Kidney glomerular epithelial cell (primary cell): ENCODE measurements around the gene MIA3.
A peak's percentile ranks its signal among the peaks of the same experiment; 100 is the strongest.

ENCODE experiments used
- DNase-seq: peaks from one replicate; lab custom pipeline; 2025; lab: John Stamatoyannopoulos, UW

Gene MIA3

DNA sequence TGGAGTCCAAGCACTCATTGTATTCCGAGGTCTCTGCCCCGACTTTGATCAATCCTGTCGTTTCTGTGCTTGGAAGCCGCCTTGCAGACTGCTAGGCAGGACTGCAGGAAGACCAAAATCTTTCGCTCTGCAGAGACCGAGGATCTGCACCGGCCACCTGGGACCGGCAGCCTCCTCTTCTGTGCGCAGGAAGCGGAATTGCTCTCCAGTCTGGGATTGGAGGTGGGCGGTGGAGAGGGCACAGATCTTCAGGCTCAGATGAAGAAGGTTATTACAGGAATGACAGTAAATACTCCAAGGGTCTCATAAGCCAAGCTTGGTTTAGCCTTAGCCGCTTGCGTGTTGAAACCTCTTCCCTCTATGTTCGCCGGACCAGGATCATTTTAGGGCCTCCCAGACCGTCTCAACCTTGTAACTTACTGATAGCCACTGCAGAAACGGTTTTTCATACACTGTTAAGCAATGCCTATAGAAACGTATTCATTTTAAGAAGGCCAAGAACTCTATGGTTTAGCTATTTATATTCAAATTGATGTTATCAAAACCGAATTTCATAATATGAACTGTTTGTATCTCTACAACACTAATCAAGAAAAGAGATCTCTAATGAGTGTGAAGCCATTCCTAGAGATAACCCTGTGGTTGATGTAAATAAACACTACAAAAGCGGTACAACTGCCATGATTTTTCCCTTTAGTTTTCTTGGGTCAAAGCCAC, 1.1 kb downstream of the MIA3 start:
- peak; percentile 29 for DNase-seq

DNA sequence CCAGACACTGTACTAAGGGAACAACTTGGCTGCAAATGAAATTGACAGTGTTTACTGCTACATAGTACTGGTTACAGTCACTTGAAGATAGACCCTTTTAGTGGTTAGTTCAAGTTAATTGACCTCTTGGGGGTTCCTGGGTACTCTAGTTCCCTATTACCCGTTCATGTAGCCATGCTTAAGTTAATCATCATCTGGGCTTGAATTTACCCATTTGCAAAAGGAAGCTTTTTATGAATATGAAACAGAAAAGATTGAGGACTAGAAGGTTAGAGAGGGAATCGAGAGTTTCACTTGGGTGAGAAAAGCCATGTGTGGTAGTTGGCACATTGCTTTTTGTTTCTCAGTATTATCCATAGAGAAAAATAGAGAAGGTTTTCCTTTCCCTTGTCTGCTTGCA, 2.7 kb downstream of the MIA3 start:
- DNase-seq, result no peak

DNA sequence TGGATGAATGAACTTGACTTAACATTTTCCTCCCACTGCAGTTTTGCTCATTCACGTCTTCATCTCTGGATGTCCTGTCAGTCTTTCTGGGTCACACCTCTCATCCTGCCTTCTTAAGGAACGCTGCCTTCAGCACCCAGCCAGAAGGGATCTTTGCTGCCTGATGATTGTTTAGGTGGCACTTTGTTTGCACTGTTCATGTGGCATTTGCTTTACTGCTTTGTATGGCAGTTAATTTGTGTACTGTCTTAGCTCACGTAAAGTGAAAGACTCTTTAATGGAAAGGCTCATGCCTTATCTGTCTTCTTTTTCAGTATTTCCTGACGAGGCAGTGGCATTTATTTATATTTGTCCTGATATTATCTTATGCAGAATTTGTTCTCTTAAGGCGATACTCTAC, 4.9 kb downstream of the MIA3 start:
- no peak for DNase-seq

DNA sequence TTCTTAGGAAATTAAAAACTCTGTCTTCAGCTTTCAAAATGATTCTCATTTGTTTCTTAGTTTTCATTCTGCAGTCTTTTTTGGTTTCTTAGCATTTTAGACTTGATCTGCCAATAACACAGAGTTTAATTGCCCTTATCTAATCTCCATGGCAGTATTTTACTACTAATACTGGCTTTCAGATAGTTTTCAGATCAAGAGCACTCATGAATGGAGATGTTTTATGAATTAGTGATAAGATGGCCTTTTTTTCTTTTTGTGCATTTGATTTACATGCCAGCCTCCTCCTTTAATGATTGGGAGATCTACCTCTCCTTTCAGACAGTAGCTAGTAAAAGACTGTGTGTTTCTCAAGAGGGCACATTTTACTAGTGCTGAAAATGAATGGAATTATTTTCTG, 5.6 kb downstream of the MIA3 start:
- no peak for DNase-seq

DNA sequence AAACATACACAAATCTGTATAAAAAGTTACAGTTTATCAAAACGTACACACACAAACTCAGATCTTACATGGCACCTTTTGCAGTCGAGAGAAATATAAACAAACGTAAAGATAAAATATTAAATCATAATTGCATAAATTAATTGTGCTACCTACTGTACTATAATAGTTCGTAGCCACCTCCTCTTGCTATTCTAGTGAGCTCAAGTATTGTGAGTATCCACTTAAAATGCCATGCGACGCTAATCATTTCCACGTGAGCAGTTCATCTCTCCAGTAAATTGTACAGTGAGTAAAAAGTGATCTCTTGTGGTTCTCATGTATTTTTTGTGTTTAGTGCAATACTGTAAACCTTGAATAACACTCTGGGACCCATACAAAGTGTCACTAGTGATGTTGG, 6.3 kb downstream of the MIA3 start:
- DNase-seq, result no peak

DNA sequence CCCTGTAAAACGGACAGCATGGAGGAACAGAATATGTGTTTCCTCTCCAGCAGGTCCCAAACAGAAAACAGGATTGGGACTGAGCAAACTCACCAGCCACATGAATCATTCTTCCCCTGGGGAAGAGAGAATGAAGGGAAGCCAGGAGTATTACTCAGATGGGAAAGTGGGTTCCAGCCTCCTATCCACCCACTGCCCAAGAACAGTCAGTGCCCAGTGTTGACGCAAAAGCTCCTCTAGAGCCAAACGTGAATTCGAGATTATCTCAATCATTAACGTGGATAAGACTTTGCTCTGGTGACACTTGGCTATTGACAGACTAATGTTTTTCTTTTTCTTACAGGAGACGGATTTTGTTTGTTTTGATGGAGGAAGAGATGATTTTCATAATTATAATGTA, 9.3 kb downstream of the MIA3 start:
- DNase-seq, result no peak

DNA sequence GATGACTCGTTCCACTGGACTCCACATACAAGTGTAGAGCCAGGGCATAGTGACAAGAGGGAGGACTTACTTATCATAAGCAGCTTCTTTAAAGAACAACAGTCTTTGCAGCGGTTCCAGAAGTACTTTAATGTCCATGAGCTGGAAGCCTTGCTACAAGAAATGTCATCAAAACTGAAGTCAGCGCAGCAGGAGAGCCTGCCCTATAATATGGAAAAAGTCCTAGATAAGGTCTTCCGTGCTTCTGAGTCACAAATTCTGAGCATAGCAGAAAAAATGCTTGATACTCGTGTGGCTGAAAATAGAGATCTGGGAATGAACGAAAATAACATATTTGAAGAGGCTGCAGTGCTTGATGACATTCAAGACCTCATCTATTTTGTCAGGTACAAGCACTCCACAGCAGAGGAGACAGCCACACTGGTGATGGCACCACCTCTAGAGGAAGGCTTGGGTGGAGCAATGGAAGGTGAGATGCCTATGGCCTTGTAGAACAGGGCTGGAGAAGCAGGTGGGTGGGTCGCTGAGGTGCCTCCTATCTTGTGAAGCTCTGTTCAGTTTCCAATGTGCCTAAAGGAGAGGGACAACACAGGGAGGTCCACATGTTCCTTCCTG, 12.1 kb downstream of the MIA3 start:
- no peak for DNase-seq

DNA sequence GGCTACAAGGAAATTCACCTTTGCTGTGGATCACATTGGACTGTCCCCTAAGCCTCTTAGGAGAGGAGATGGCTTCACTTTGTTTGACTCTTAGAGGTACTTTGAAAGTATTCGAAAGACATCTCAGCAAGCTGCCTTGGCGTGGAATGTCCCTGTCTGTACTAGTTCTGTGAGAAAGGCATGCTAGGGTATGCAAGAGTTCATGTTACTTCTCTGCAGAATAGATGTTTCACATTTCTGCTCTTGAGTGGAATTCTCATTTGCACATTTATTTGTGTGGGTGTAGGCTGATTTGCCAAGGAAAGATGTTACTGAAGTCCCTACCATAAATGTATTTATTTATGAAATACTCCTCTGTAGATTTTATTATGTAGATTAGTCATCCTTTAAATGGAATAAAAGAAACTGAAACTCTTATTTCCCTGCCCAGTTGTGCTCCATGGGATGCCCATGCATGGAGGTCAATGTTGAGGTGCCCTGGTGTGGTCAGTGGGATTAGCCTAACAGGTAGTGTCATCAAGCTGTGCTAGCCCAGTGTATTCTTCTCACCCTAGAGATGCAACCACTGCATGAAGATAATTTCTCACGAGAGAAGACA, 13.8 kb downstream of the MIA3 start:
- DNase-seq, result no peak

DNA sequence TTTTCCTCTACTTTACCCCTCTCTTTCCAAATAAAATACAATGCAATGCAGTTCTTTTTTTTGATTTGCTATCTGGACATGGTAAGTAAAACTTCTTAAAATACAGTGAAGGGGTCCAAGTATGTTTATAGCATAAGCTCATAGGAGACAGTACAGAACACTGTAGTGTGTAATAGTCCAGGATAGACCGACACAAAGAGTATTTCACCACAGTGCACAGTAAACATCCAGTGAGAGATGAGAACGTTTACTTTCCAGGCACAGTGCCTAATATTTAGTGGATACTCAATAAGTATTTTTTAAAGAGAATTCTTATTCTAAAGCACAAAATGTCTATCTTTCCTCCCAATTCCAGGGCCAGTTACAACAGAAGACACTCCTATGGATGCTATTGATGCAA, 14.9 kb downstream of the MIA3 start:
- no peak for DNase-seq

DNA sequence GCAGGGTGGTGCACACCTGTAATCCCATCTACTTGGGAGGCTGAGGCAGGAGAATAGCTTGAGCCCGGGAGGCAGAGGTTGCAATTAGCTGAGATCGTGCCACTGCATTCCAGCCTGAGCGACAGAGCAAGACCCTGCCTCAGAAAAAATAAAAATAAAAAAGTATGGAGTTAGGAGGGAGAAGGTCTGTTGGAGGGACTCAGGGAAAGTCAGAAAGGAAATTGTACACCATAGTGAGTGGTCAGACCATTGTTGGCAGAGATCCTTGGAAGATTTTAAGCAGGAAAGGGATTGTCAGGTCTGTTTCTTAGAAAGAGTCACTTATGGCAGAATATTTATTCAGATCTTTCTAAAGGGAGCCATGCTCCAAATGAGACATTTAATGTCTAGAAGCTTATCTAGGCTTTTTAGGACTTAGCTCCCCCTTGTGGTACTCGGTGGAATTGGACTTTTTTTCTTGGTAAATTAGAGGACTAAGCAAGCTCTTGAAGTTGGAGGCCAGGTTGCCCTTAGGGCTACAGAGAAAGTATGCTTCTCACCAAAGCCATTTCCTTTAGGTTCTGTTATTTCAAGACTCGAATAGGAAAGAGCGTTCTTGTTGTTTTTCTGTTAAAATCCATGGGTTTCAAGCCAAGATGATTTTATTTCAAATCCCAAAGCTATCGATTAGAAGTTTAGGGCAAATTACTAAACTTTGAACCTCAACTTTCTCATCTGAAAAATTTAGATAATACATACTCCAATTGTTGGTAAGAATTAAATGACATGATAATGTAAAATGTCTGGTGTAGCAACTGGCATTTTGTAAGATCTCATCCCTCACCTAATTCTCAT, 16.5 kb downstream of the MIA3 start:
- peak; percentile 72 for DNase-seq

DNA sequence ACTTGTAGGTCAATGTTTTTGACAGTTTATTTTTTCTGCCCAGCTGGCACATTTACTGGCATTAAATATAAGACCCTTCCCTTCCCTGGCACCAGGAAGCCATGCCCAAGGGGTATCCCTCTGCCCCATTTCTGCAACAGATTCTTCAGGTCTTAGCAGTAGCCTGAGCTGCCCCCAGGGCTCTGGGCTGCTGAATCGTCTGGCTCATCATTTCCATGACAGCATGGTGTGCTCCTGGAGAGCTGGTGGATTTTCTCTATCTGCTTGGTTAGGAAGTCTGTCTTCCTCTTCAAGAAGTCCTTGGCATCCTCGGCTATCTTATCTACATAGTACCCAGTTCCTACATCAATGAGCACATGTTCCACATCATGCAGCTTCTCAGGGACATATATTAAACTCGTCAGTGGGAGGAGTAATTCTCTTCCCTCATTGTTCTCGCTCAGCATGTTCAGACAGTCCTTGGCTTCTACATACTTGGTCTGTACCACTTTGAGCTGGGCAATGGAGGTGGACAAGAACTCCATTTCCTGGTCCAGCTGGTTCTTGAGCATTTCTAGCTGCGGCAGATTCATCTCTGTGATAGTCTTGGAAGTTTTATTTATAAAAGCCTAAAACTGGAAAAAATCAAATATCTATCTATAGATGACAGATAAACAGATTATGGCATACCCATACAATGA, 23.5 kb downstream of the MIA3 start:
- DNase-seq, result no peak

DNA sequence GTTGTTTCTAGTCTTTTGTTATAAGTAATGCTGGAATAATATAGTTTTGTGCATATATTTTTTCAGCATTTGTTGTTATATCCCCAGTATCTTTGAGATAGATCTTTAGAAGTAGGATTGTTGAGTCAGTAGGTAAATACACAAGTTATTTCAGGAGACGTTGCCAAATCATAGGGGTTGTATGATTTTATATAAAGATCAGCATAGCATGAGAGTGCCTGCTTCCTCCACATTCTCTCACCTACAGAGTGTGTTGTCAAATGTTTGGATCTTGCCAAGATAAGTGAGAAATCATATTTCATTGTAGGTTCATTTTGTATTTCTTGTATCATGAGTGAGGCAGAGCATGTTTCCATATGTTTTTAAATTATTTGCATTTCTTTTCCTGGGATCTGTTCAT, 24.6 kb downstream of the MIA3 start:
- no peak for DNase-seq

DNA sequence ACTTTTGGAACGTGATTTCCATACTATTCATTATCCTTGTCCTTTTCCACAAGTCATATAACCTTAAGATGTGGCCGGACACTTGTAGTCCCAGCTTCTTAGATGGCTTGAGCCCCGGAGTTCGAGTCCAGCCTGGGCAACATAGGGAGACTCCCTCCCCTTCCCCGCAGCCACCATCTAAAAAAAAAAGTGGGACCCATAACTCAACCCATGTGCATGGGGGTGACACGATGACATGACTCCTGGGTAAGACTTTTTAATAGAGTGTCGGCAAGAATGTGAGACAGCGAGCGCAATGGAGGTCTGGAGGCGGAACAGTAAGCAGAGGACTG, 25.7 kb downstream of the MIA3 start:
- DNase-seq, result peak; percentile 43

DNA sequence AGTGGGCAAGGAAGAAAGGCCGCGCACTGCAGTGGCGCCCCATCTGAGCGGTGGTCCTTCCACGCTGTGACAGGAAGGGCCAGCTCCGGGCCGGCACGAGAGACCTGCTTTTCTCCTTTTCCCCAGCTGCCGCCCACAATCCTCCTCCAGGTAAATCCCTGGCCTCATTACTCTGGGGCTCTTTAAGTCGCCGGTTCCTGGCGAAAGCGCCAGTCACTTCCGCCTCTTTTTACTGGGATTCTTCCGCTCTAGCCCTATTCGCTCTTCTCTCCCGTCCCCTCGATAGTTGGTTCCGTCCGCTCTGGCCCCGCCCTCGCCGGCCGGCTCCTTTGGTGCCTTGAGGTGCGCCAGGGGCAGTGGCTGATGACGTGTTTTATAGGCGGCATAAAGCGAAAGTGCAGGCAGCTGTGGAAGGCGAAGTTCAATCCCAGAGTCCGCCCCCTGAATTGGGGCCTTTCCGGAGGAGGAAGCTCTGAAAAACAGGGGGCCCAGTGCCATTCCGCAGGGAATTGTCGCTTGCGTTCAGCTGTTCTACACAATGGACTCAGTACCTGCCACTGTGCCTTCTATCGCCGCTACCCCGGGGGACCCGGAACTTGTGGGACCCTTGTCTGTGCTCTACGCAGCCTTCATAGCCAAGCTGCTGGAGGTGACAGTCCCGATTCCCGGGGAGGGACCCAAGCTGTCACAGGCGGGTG, 26.2 kb downstream of the MIA3 start:
- peak; percentile 98 for DNase-seq

DNA sequence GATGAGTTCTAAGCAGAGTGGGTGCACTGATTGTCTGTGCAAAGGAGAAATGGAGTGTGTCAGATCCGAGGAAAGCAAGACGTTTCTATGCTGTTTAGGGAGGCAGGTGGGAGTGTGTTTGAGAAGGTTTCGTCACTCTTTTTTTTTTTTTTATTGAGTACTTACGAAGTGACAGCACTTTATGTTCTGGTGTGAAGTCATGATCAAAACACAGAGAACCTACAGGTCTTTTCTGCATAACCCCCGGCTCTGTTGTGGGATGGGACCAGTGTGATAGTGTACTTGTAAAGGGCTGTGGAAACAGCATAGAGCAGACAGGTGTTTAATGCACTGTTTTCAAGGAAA, 26.7 kb downstream of the MIA3 start:
- DNase-seq, result peak; percentile 25

DNA sequence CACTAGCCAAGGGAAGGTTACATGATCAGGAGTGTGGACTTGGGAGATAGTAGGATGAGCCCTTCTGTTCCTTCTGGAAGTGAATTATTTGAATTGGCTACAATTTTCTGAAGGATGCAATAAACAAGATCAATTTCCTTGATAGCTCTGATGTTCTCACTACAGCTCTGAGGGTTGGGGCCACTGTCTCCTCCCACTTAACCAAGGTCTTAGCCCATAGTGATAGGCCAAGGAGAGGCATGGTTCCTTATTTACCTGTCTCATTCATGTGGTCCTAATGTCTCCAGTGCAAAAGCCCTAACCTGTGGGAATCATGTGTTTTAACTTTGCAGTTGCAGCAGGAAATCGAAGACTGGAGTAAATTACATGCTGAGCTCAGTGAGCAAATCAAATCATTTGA, 34.8 kb downstream of the MIA3 start:
- DNase-seq, result no peak

DNA sequence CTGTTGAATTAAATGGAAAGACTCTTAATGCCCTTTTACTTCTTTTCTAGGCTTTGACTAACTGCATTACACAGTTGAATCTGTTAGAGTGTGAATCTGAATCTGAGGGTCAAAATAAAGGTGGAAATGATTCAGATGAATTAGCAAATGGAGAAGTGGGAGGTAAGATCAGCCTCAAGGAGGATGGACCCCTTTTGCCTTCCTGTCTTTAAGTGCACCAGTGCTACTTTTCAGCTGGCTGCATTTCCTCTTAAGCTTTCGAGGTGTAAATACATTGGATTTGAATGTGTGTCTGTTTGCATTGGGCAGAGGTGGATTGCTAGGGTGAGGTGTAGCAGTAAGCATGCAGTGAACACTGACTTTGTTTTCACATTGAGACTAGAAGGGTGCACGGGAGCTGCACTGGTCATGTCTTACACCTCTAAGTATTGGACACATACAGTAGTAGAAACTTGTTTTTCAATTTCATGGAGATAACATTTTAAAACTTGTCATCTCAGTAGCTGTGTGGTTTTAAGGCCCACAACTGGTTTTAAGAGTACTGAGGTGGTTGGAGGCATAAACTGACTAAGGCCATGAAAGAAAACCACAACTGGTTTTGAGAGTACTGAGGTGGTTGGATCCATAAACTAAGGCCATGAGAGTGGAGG, 35.4 kb downstream of the MIA3 start:
- no peak for DNase-seq

DNA sequence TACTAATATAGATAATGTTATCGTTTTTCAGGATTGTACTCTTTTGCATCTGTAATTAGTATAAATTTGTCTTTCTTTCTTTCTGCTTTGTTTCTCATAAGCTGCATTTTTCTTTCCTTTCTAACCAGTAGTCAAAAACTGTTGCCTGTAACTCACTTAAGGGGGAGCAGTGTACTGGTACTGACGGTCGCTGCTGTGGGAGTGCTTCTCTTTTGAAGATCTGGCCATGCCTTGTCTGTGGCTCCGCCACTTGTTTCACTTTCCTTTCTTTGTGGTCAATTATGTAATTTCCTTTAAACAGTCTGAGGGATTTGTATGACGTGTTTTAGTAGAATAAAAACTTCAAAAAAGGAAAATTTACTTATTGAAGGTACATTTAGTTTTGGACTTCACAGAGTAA, 37.0 kb downstream of the MIA3 start:
- no peak for DNase-seq

DNA sequence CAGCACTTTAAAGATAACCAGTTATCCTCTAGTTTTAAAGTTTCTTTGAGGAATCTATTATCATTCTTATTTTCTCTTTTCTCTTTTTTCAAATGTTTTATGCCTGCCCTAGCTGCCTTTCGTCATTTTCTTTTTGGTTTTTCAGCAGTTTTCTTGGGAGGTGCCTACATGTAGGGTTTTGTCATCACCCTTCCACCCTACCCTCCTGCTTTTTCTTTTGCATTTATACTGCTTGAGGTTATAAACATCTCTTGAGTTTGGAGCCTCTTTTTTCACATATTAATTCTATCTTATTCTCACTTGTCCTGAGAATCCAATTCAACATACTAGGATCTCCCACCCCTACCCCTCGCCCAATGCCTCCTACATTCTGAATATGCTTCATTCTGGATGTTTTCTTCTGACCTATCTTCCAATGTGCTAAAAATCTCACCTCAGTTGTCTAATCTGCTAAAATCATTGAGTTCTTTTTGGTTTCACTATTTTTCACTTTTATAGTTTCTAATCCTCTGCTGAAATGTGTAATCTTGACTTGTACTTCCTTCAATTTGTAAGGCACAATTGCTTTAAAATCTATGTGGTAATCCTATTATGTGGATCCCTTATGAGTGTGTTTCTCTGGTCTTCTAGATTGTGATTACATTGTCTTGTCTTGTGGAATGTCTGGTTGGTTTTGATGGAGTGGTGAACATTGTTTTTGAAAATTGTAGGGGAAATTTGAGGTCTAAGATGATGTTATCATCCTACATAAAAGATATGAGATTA, 38.7 kb downstream of the MIA3 start:
- no peak for DNase-seq

DNA sequence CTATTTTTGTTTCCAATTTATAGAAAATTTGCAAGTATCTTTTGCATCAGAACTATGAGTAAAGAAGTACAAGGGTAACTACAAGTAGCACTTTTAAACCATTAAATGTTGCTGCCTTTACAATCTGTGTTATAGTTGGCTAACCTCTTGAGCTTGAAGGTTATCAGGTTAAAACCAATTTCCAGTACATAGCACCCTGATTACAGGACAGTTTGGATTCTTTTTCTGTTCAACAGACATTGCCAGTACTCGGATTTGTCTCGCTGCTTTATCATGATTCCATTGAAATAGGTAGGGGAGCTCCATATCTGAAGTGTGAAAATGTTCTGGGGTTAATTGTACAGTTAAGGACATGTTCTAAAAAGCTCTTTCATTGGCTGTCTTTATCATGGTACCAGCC, 40.0 kb downstream of the MIA3 start:
- DNase-seq, result no peak
